Gastrocnemius medialis (tissue), 4 donors: ENCODE results near the gene ZAP70.

ENCODE experiments used
- POLR2A ChIP-seq, 2 donors: fragments of 450-650 bp; IDR thresholded peaks; one replicate each; pipeline ENCODE4 v1.6.1; 2017; ENCODE audit warnings: antibody characterized with exemption in 2 of 2, mild to moderate bottlenecking in 2 of 2, moderate library complexity in 2 of 2
- TF ChIP-seq, protein P1 (sequence below), 5 experiments: fragments of 450-650 bp in 3 of 5; fragments of 200-600 bp in 2 of 5; sonication (generic) in 2 of 5; IDR thresholded peaks in 4 of 5; conservative IDR thresholded peaks in 1 of 5; 1 replicate in 4 of 5; 2 replicates in 1 of 5; pipeline ENCODE4 v1.5.1; 2016 to 2019; ENCODE audit warnings: antibody characterized with exemption in 5 of 5, mild to moderate bottlenecking in 3 of 5, moderate library complexity in 3 of 5

DNA sequence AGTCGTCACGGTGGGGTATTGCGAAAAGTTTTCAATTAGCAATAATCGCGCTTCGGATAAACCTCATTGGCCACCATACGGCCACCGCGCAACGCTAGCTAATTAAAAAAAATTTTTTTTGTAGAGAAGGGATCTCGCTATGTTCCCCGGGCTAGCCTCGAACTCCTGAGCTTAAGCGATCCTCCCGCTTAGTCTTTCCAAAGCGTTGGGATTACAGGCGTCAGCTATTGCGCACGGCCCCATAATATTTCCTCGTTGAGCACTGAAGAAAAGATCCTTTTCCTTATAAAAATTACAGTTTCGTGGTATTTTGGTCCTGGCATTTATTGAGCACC is 48.8 kb upstream of the ZAP70 start:
- TF ChIP-seq, protein P1, sequence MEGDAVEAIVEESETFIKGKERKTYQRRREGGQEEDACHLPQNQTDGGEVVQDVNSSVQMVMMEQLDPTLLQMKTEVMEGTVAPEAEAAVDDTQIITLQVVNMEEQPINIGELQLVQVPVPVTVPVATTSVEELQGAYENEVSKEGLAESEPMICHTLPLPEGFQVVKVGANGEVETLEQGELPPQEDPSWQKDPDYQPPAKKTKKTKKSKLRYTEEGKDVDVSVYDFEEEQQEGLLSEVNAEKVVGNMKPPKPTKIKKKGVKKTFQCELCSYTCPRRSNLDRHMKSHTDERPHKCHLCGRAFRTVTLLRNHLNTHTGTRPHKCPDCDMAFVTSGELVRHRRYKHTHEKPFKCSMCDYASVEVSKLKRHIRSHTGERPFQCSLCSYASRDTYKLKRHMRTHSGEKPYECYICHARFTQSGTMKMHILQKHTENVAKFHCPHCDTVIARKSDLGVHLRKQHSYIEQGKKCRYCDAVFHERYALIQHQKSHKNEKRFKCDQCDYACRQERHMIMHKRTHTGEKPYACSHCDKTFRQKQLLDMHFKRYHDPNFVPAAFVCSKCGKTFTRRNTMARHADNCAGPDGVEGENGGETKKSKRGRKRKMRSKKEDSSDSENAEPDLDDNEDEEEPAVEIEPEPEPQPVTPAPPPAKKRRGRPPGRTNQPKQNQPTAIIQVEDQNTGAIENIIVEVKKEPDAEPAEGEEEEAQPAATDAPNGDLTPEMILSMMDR (IDR thresholded peaks at IDR 0.05 in 4 of 5, conservative IDR thresholded peaks at IDR 0.05 in 1 of 5) = peak in 1 of 5 experiments; percentile 3
- no peak for TF ChIP-seq POLR2A (IDR thresholded peaks at IDR 0.05)
